ENCODE data around the gene DMD. TPM values are rescaled to one million over a fixed set of nuclear protein-coding genes. Genes with fewer than 3 reads are reported as not detected.

The DMD gene
- total RNA-seq, 1 donor from 2014 or later, result 5.1 TPM

- no peak for ATAC-seq
Observed at GRCh38 chrX:32191316-32191715, 1020.0 kb downstream of the DMD start.

- no peak for ATAC-seq
Observed at GRCh38 chrX:32185160-32185559, 1026.2 kb downstream of the DMD start.

- no peak for ATAC-seq
Observed at GRCh38 chrX:32183066-32183465, 1028.3 kb downstream of the DMD start.

- ATAC-seq, result no peak
Observed at GRCh38 chrX:32176510-32176909, 1034.8 kb downstream of the DMD start.

- no peak for ATAC-seq
Observed at GRCh38 chrX:32170481-32170880, 1040.9 kb downstream of the DMD start.

- ATAC-seq, result no peak
Observed at GRCh38 chrX:32155044-32155638, 1056.2 kb downstream of the DMD start.

- ATAC-seq, result no peak
Observed at GRCh38 chrX:32153585-32153984, 1057.8 kb downstream of the DMD start.

- ATAC-seq, result no peak
Observed at GRCh38 chrX:32150141-32150540, 1061.2 kb downstream of the DMD start.

- no peak for ATAC-seq
Observed at GRCh38 chrX:32141841-32142240, 1069.5 kb downstream of the DMD start.

- no peak for ATAC-seq
Observed at GRCh38 chrX:32139476-32139875, 1071.9 kb downstream of the DMD start.

GRCh38 chrX:32137525-32137924 is 1073.8 kb downstream of the DMD start:
- ATAC-seq, result no peak

GRCh38 chrX:32126997-32127396 is 1084.4 kb downstream of the DMD start:
- ATAC-seq, result no peak

- ATAC-seq, result no peak
Observed at GRCh38 chrX:32118832-32119231, 1092.5 kb downstream of the DMD start.

GRCh38 chrX:32116047-32116446 is 1095.3 kb downstream of the DMD start:
- no peak for ATAC-seq

- no peak for ATAC-seq
Observed at GRCh38 chrX:32087663-32088062, 1123.7 kb downstream of the DMD start.

GRCh38 chrX:32084757-32085156 is 1126.6 kb downstream of the DMD start:
- no peak for ATAC-seq

- ATAC-seq, result no peak
Observed at GRCh38 chrX:32048285-32048684, 1163.1 kb downstream of the DMD start.

- no peak for ATAC-seq
Observed at GRCh38 chrX:32045149-32045548, 1166.2 kb downstream of the DMD start.

- no peak for ATAC-seq
Observed at GRCh38 chrX:32041181-32041580, 1170.2 kb downstream of the DMD start.

- ATAC-seq, result no peak
Observed at GRCh38 chrX:32026772-32027171, 1184.6 kb downstream of the DMD start.

- ATAC-seq, result no peak
Observed at GRCh38 chrX:32024072-32024471, 1187.3 kb downstream of the DMD start.

- no peak for ATAC-seq
Observed at GRCh38 chrX:32016195-32016594, 1195.2 kb downstream of the DMD start.

GRCh38 chrX:32010948-32011347 is 1200.4 kb downstream of the DMD start:
- no peak for ATAC-seq

GRCh38 chrX:32010212-32010611 is 1201.1 kb downstream of the DMD start:
- no peak for ATAC-seq

- ATAC-seq, result no peak
Observed at GRCh38 chrX:31993637-31994036, 1217.7 kb downstream of the DMD start.

Data from esophagus mucosa (tissue), 1 donor.